Common myeloid progenitor, CD34-positive (primary cell): ENCODE results near the gene ACVR1B.

Experiments
- CTCF ChIA-PET: fragments of 350-600 bp; sonication (Branson Sonifier 250); formaldehyde crosslinking; loops from one replicate; lab custom pipeline; 2021; ENCODE audit warnings: antibody characterized with exemption; lab: Charles Lee
- POLR2A ChIA-PET: fragments of 350-600 bp; sonication (Branson Sonifier 250); formaldehyde crosslinking; loops from one replicate; lab custom pipeline; 2021; ENCODE audit warnings: antibody characterized with exemption; lab: Charles Lee
- DNase-seq, 3 donors: peaks; one replicate each; pipeline versions ENCODE4 v3.0.0 to v3.0.0-alpha.2; 2013
- H3K27ac ChIP-seq, 2 experiments: 1 replicate in 1 of 2; 2 replicates in 1 of 2; pipeline ENCODE4 v1.7.0; 2013; ENCODE audit warnings: inconsistent platforms in 2 of 2, low read length in 2 of 2, mild to moderate bottlenecking in 2 of 2, low read depth in 1 of 2, moderate library complexity in 1 of 2; ENCODE audit not compliant: severe bottlenecking in 2 of 2, insufficient read depth in 1 of 2, poor library complexity in 1 of 2
- H3K27me3 ChIP-seq, 5 experiments: replicated peaks in 2 of 5; 1 replicate in 3 of 5; 2 replicates in 2 of 5; pipeline versions ENCODE4 v1.6.1 to v1.7.0; 2013; ENCODE audit warnings: low read length in 4 of 5, mild to moderate bottlenecking in 2 of 5, moderate library complexity in 2 of 5, inconsistent platforms in 1 of 5; ENCODE audit not compliant: insufficient read depth in 5 of 5, control insufficient read depth in 4 of 5
- H3K36me3 ChIP-seq, 4 experiments: 1 replicate in 2 of 4; 2 replicates in 2 of 4; pipeline versions ENCODE4 v1.6.1 to v1.7.0; 2013; ENCODE audit warnings: low read length in 3 of 4, control low read depth in 1 of 4, mild to moderate bottlenecking in 1 of 4; ENCODE audit not compliant: control insufficient read depth in 4 of 4, insufficient read depth in 4 of 4
- H3K4me1 ChIP-seq, 4 experiments: 1 replicate in 3 of 4; 2 replicates in 1 of 4; pipeline versions ENCODE4 v1.6.1 to v1.7.1; 2013; ENCODE audit warnings: low read length in 3 of 4, mild to moderate bottlenecking in 3 of 4, control low read depth in 1 of 4, inconsistent platforms in 1 of 4, moderate library complexity in 1 of 4; ENCODE audit not compliant: control insufficient read depth in 4 of 4, insufficient read depth in 4 of 4; ENCODE audit errors: control extremely low read depth in 1 of 4
- H3K4me3 ChIP-seq, 7 experiments: 1 replicate in 4 of 7; 2 replicates in 3 of 7; pipeline versions ENCODE4 v1.5.1 to v1.7.0; 2013; ENCODE audit warnings: mild to moderate bottlenecking in 7 of 7, low read length in 6 of 7, moderate library complexity in 6 of 7, inconsistent platforms in 2 of 7, low read depth in 2 of 7, control low read depth in 1 of 7; ENCODE audit not compliant: insufficient read depth in 4 of 7, control insufficient read depth in 1 of 7; ENCODE audit errors: extremely low read depth in 1 of 7
- H3K9me3 ChIP-seq, 5 experiments: 1 replicate in 4 of 5; 2 replicates in 1 of 5; pipeline versions ENCODE4 v1.6.1 to v1.7.1; 2013; ENCODE audit warnings: low read length in 4 of 5, mild to moderate bottlenecking in 2 of 5, inconsistent platforms in 1 of 5, low read depth in 1 of 5, moderate library complexity in 1 of 5; ENCODE audit not compliant: control insufficient read depth in 4 of 5, insufficient read depth in 2 of 5; ENCODE audit errors: control extremely low read depth in 1 of 5
- WGBS: methylation state at CpG from one replicate; pipeline ENCODE4 v1.1.5; 2013; ENCODE audit not compliant: insufficient coverage; 5-methylcytosine and 5-hydroxymethylcytosine counted together

ACVR1B gene

DNA sequence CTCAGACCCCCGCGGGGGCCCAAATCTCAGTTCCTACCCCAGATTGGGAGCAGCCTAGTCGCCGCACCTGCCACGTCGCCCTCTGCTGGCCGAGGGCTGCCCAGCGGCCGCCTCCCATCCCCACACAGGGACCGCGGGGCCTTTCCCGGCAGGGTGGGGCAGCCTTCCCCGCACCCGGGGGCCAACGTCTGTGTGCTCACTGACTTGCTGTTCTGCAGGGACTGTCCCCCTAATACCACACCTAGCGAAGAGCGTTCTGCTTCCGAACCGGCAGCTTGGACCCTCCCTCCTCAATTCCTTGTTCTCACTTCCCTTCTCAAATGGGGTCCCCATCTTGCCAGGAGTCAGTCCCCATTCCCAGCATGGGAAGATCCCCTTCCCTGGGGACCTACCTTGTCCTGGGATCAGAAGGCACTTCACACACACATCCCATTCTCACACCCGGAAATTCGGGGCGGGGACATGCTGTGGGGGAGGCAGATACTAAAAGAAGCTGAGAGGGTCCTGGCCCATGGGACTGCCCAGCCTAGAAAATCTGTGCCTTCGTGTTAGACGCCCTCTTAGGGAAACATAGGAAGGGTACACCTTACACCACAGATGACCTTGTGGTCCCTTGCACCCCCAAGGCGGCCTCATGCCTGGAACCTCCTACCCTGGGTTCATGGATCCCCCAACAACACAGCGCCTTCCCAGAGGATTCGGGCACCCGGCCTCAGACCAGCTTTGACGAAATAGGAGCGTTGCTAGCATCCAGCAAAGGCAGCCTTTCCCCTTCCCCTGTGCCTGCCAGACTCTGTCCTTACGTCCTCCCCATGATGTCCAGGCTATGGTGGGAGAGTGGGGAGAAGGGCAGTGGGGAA is 27.8 kb upstream of the ACVR1B start:
- Histone ChIP-seq H3K4me1 (peaks cover 10 to 29% (median 29%) of the 10 kb centered on the region in 4 experiments), H3K36me3 (no peaks in the 10 kb centered on the region), H3K4me3 (peak overlapping the region in 3 of 7 experiments; percentile 26 to 58 (median 42)), H3K27me3 (no peaks in the 10 kb centered on the region), H3K27ac (no peak overlapping the region), H3K9me3 (no peaks in the 10 kb centered on the region)
- POLR2A ChIA-PET: no interaction called here
- CTCF ChIA-PET: interaction anchor here (0.7 to 7.5 kb wide), 24 partner anchors 8 to 155 kb away, joined by 3 to 77 read pairs (median 6); partner anchors contain the start of genes ACVR1B, ACVRL1 and ANKRD33
- 17% methylated on average over 14 of the region's 31 CpGs for WGBS
- DNase-seq: peak; percentile 20 to 45 (median 42)

DNA sequence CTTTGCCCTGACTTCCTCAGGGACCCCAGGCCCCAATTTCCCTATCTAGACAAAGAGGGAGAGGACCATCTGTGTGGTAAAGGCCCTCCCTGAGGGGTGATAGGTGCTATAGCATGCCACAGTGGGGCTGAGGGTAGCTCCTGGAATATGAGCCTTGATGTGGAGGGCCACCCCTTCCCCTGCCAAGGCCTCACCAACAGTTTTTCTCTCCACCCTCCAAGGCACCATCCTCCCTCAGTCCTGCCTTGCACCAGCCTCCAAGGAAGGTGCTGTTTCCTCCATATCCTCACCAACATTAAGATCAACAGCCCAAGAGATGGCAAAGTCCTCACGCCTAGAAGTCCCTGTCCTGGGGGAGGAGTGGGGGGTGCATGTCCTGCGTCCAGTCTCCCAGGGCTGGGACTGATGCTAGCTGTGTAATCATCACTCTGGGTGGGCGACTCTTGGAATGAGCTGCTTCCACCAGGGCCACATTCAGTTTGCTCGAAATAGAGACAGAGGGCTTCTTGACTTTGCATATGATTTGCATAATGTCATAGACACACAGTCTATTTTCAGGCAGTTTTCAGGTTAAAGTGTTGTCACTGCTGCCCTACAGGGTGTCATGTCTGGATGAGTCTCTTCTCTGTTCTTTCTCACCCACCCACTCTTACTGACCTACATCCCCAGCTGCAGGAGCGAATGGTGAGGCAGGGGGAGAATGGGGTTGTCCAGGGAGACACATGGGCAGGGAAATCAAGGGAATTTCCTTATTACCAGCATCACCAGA is 26.8 kb upstream of the ACVR1B start:
- no peak for DNase-seq
- Histone ChIP-seq H3K36me3 (no peaks in the 10 kb centered on the region), H3K27me3 (no peaks in the 10 kb centered on the region), H3K9me3 (no peaks in the 10 kb centered on the region), H3K27ac (no peak overlapping the region), H3K4me3 (no peak overlapping the region), H3K4me1 (peaks cover 10 to 29% (median 29%) of the 10 kb centered on the region in 4 experiments)
- ChIA-PET POLR2A (no interaction called here), CTCF (interaction anchor here (1.2 to 7.5 kb wide), 15 partner anchors 11 to 79 kb away, joined by 3 to 77 read pairs (median 13); partner anchors contain the start of genes ACVR1B, ACVRL1 and ANKRD33)
- WGBS: 93% methylated on average over 2 of the region's 5 CpGs

GRCh38 chr12:51925346-51926063 is 26.0 kb upstream of the ACVR1B start:
- H3K4me1 ChIP-seq: peaks cover 10 to 29% (median 29%) of the 10 kb centered on the region in 4 experiments
- H3K27ac ChIP-seq: no peak overlapping the region
- 63% methylated on average over 2 of the region's 3 CpGs for WGBS
- peak in 1 of 3 donors; percentile 30 for DNase-seq
- CTCF ChIA-PET: interaction anchor here (0.8 to 7.5 kb wide), 18 partner anchors 9 to 79 kb away, joined by 3 to 77 read pairs (median 6); partner anchors contain the start of genes ACVR1B and ANKRD33
- no peaks in the 10 kb centered on the region for H3K9me3 ChIP-seq
- no peaks in the 10 kb centered on the region for H3K27me3 ChIP-seq
- POLR2A ChIA-PET: interaction anchor here (1.3 kb wide), 1 partner anchor 309 kb away, joined by 3 read pairs; no protein-coding TSS in a partner anchor
- H3K4me3 ChIP-seq: no peak overlapping the region
- no peaks in the 10 kb centered on the region for H3K36me3 ChIP-seq

- ChIA-PET CTCF (interaction anchor here (0.8 to 7.5 kb wide), 17 partner anchors 8 to 99 kb away, joined by 3 to 77 read pairs (median 5); partner anchors contain the start of genes ACVR1B and ANKRD33), POLR2A (interaction anchor here (1.3 kb wide), 1 partner anchor 309 kb away, joined by 3 read pairs; no protein-coding TSS in a partner anchor)
- peak; percentile 37 to 61 (median 53) for DNase-seq
- Histone ChIP-seq H3K27me3 (no peaks in the 10 kb centered on the region), H3K4me1 (peaks cover 10 to 29% (median 29%) of the 10 kb centered on the region in 4 experiments), H3K36me3 (no peaks in the 10 kb centered on the region), H3K27ac (no peak overlapping the region), H3K9me3 (no peaks in the 10 kb centered on the region), H3K4me3 (no peak overlapping the region)
- 8% methylated on average over 2 of the region's 8 CpGs for WGBS
These were observed 25.4 kb upstream of the ACVR1B start for GRCh38 chr12:51926064-51926632.

DNA sequence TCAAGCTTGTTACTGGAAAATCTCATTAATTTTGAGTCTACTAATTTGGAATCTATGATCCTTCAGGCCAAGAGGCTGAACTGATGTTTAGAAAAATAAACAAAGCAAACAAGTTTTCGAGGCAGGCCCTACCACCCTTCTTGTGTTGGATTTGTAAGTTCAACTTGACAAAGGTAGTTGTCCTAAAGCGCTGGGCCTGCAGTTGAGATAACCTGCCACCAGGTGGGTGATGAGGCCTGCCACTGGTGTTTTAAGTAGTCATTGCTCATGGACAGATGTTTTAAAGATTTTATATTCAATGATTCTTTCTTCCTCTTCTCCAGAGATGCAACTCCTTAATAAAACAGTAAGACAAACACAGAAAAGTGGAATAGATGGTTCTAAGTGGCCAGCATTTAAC is 24.8 kb upstream of the ACVR1B start:
- Histone ChIP-seq H3K27ac (no peak overlapping the region), H3K27me3 (no peaks in the 10 kb centered on the region), H3K9me3 (no peaks in the 10 kb centered on the region), H3K36me3 (no peaks in the 10 kb centered on the region), H3K4me3 (no peak overlapping the region), H3K4me1 (peaks cover 10 to 29% (median 29%) of the 10 kb centered on the region in 4 experiments)
- peak; percentile 59 to 80 (median 78) for DNase-seq
- ChIA-PET POLR2A (interaction anchor here (1.3 kb wide), 1 partner anchor 308 kb away, joined by 3 read pairs; no protein-coding TSS in a partner anchor), CTCF (interaction anchor here (0.8 to 7.5 kb wide), 19 partner anchors 9 to 99 kb away, joined by 3 to 77 read pairs (median 5); partner anchors contain the start of genes ACVR1B and ANKRD33)
- 100% methylated on average over 1 of the region's 2 CpGs for WGBS
